H1 (cell line): Measurements from ENCODE around the gene ANKFN1. TPM values are rescaled to one million over a fixed set of nuclear protein-coding genes. Genes with fewer than 3 reads are reported as not detected.

ENCODE experiments used
- CTCF ChIA-PET: fragments of 300-600 bp; sonication (Branson Sonifier 250); formaldehyde crosslinking; loops from one replicate; lab custom pipeline; 2021; ENCODE audit not compliant: partially characterized antibody; lab: Charles Lee
- POLR2A ChIA-PET: fragments of 300-600 bp; sonication (Branson Sonifier 250); formaldehyde crosslinking; loops from one replicate; lab custom pipeline; 2021; ENCODE audit warnings: inconsistent platforms; ENCODE audit not compliant: partially characterized antibody; lab: Charles Lee
- DNase-seq, 2 experiments: peaks; one replicate each; pipeline versions ENCODE4 v3.0.0 to v3.0.0-alpha.2; 2010 to 2022; ENCODE audit warnings: low spot score in 2 of 2, low read depth in 1 of 2, mixed read lengths in 1 of 2
- FAIRE-seq: peaks from 2 replicates; lab custom pipeline; 2011; peaks lifted over from hg19 to GRCh38; lab: Jason Lieb, UNC
- H2AFZ ChIP-seq: 2 replicates; pipeline ENCODE4 v1.8.1; 2012; ENCODE audit warnings: low read length, inconsistent platforms
- H2AK5ac ChIP-seq: 2 replicates; pipeline ENCODE4 v1.6.1; 2013; ENCODE audit warnings: low read depth, low read length
- H2BK120ac ChIP-seq: replicated peaks from 2 replicates; pipeline ENCODE3; 2013; ENCODE audit warnings: low read depth, low read length, inconsistent platforms
- H2BK12ac ChIP-seq: 2 replicates; pipeline ENCODE4 v1.6.1; 2013; ENCODE audit warnings: low read depth, low read length
- H2BK15ac ChIP-seq: 2 replicates; pipeline ENCODE4 v1.6.1; 2013; ENCODE audit warnings: low read length
- H2BK20ac ChIP-seq: 2 replicates; pipeline ENCODE4 v1.6.1; 2013; ENCODE audit warnings: low read length
- H2BK5ac ChIP-seq: 2 replicates; pipeline ENCODE4 v1.6.1; 2013; ENCODE audit warnings: low read depth, low read length
- H3K14ac ChIP-seq: 2 replicates; pipeline ENCODE4 v1.6.1; 2013; ENCODE audit warnings: inconsistent platforms; ENCODE audit not compliant: insufficient read length
- H3K18ac ChIP-seq: 2 replicates; pipeline ENCODE4 v1.6.1; 2013; ENCODE audit warnings: low read length; ENCODE audit errors: extremely low read depth
- H3K23ac ChIP-seq: 2 replicates; pipeline ENCODE4 v1.6.1; 2013; ENCODE audit warnings: inconsistent platforms; ENCODE audit not compliant: insufficient read length
- H3K23me2 ChIP-seq: 2 replicates; pipeline ENCODE4 v1.6.1; 2013; ENCODE audit warnings: low read depth, low read length
- H3K27ac ChIP-seq: 2 replicates; pipeline ENCODE4 v1.6.1; 2011; ENCODE audit warnings: low read depth, low read length, inconsistent platforms
- H3K27me3 ChIP-seq, 4 experiments: replicated peaks in 1 of 4; 1 replicate in 1 of 4; 2 replicates in 3 of 4; pipeline versions ENCODE4 v1.6.1 to v1.8.1; 2011 to 2013; ENCODE audit warnings: low read length in 3 of 4, mild to moderate bottlenecking in 3 of 4, inconsistent platforms in 2 of 4, mixed read lengths in 2 of 4, moderate library complexity in 1 of 4; ENCODE audit not compliant: control insufficient read depth in 3 of 4, insufficient read depth in 3 of 4; ENCODE audit errors: extremely low read depth in 1 of 4
- H3K36me3 ChIP-seq, 4 experiments: 2 replicates each; pipeline versions ENCODE4 v1.6.1 to v1.8.1; 2011 to 2013; ENCODE audit warnings: mild to moderate bottlenecking in 4 of 4, low read length in 3 of 4, moderate library complexity in 2 of 4, control low read depth in 1 of 4, inconsistent platforms in 1 of 4; ENCODE audit not compliant: insufficient read depth in 4 of 4, control insufficient read depth in 2 of 4
- H3K4ac ChIP-seq: replicated peaks from 2 replicates; pipeline ENCODE3; 2013; ENCODE audit warnings: low read length, low read depth, mixed read lengths, inconsistent platforms; ENCODE audit not compliant: insufficient read length
- H3K4me1 ChIP-seq, 4 experiments: replicated peaks in 1 of 4; 1 replicate in 1 of 4; 2 replicates in 3 of 4; pipeline versions ENCODE4 v1.6.1 to v1.8.1; 2011 to 2013; ENCODE audit warnings: low read length in 3 of 4, inconsistent platforms in 2 of 4, mixed read lengths in 1 of 4; ENCODE audit not compliant: insufficient read depth in 4 of 4, control insufficient read depth in 3 of 4
- H3K4me2 ChIP-seq, 2 experiments: 2 replicates each; pipeline versions ENCODE4 v1.6.1 to v1.8.1; 2011 to 2013; ENCODE audit warnings: low read depth in 2 of 2, low read length in 2 of 2, control low read depth in 1 of 2, inconsistent platforms in 1 of 2, mild to moderate bottlenecking in 1 of 2; ENCODE audit not compliant: insufficient read depth in 1 of 2
- H3K4me3 ChIP-seq, 4 experiments: fragments of 200-600, 300-600 bp in 1 of 4; sonication (generic), shearing (Covaris generic), sonication (Bioruptor Twin) in 1 of 4; 2 replicates each; pipeline versions ENCODE4 v1.5.1 to v1.8.1; 2011 to 2016; ENCODE audit warnings: low read length in 4 of 4, low read depth in 3 of 4, control low read depth in 2 of 4, inconsistent platforms in 2 of 4, mild to moderate bottlenecking in 2 of 4, mixed read lengths in 1 of 4, moderate library complexity in 1 of 4; ENCODE audit not compliant: insufficient read depth in 2 of 4; ENCODE audit errors: extremely low read depth in 1 of 4
- H3K56ac ChIP-seq: replicated peaks from 2 replicates; pipeline ENCODE3; 2013; ENCODE audit warnings: low read depth, mild to moderate bottlenecking, mixed read lengths, low read length, inconsistent platforms; ENCODE audit not compliant: insufficient read length
- H3K79me1 ChIP-seq: 2 replicates; pipeline ENCODE4 v1.6.1; 2013; ENCODE audit warnings: low read depth, low read length, control low read depth
- H3K79me2 ChIP-seq, 2 experiments: 2 replicates each; pipeline versions ENCODE4 v1.6.1 to v1.8.1; 2012 to 2013; ENCODE audit warnings: low read length in 2 of 2, mild to moderate bottlenecking in 2 of 2, inconsistent platforms in 1 of 2; ENCODE audit not compliant: insufficient read depth in 2 of 2, control insufficient read depth in 1 of 2
- H3K9ac ChIP-seq, 4 experiments: replicated peaks in 1 of 4; 1 replicate in 1 of 4; 2 replicates in 3 of 4; pipeline versions ENCODE4 v1.6.1 to v1.8.1; 2011 to 2013; ENCODE audit warnings: low read depth in 3 of 4, low read length in 3 of 4, control low read depth in 2 of 4, mild to moderate bottlenecking in 2 of 4, moderate library complexity in 2 of 4, inconsistent platforms in 1 of 4; ENCODE audit errors: extremely low read depth in 1 of 4
- H3K9me3 ChIP-seq, 2 experiments: 2 replicates each; pipeline versions ENCODE4 v1.6.1 to v1.8.1; 2012 to 2013; ENCODE audit warnings: mild to moderate bottlenecking in 2 of 2, moderate library complexity in 2 of 2, control low read depth in 1 of 2, inconsistent platforms in 1 of 2, low read depth in 1 of 2, low read length in 1 of 2, mixed read lengths in 1 of 2; ENCODE audit not compliant: insufficient read depth in 2 of 2
- H4K20me1 ChIP-seq, 2 experiments: replicated peaks in 1 of 2; 2 replicates each; pipeline versions ENCODE3 to v1.8.1; 2011 to 2013; ENCODE audit warnings: inconsistent platforms in 2 of 2, low read length in 2 of 2, mild to moderate bottlenecking in 1 of 2; ENCODE audit not compliant: insufficient read depth in 2 of 2, control insufficient read depth in 1 of 2
- H4K5ac ChIP-seq: 2 replicates; pipeline ENCODE4 v1.6.1; 2013; ENCODE audit warnings: low read length, low read depth, mixed read lengths, inconsistent platforms; ENCODE audit not compliant: insufficient read length
- H4K8ac ChIP-seq: 2 replicates; pipeline ENCODE4 v1.8.0; 2013; ENCODE audit warnings: mild to moderate bottlenecking, moderate library complexity, low read length, inconsistent platforms; ENCODE audit not compliant: insufficient read depth; ENCODE audit errors: extremely low read depth
- H4K91ac ChIP-seq: replicated peaks from 2 replicates; pipeline ENCODE3; 2013; ENCODE audit warnings: low read length, mixed read lengths, inconsistent platforms; ENCODE audit not compliant: insufficient read length
- PHF8 ChIP-seq: fragments of 200-600 bp; sonication (generic); conservative IDR thresholded peaks from 2 replicates; pipeline ENCODE4 v1.7.1; 2012; ENCODE audit warnings: low read depth, mild to moderate bottlenecking, inconsistent platforms, low read length, moderate library complexity
- YY1 ChIP-seq: IDR thresholded peaks from 2 replicates; pipeline ENCODE4 v1.6.1; 2011; ENCODE audit warnings: low read depth, mild to moderate bottlenecking, low read length
- WGBS, 2 experiments: shearing (Covaris generic) in 1 of 2; methylation state at CpG; one replicate each; pipeline versions ENCODE4 v1.1.6 to v1.1.7; 2013 to 2015; ENCODE audit warnings: low lambda C conversion rate in 2 of 2, mixed read lengths in 2 of 2, inconsistent platforms in 1 of 2, low coverage in 1 of 2, missing lambda C conversion rate in 1 of 2; ENCODE audit not compliant: insufficient replicate concordance in 2 of 2, insufficient coverage in 1 of 2, insufficient read length in 1 of 2; ENCODE audit errors: extremely low coverage in 1 of 2, missing lambda C conversion rate in 1 of 2; 5-methylcytosine and 5-hydroxymethylcytosine counted together
- polyA plus RNA-seq, 7 experiments: library from polyadenylated mRNA; depleted of rRNA in 3 of 7; stranded (reverse) in 5 of 7; unstranded in 2 of 7; fragments of >200 nt in 5 of 7; fragments of 200-250 nt in 2 of 7; gene quantifications; 1 replicate in 5 of 7; 2 replicates in 1 of 7; 4 replicates in 1 of 7; pipeline versions ENCODE4 v1.2.1 to v1.2.3, GENCODE V29; 2011 to 2013; ENCODE audit warnings: missing spikeins in 2 of 7, mixed read lengths in 2 of 7
- total RNA-seq: library from RNA; stranded (reverse); fragmentation: NEBNext Ultra II Directional; extraction: Animal tissue kit (Norgen Biotek cat#: 25700); gene quantifications from 2 replicates; pipeline ENCODE4 v1.2.1, GENCODE V29; 2021

Gene ANKFN1
- total and polyA plus RNA-seq, 2 of the 8 experiments (the other 6 are each of a cell fraction or from before 2014, with no cell fraction given), result not detected

DNA sequence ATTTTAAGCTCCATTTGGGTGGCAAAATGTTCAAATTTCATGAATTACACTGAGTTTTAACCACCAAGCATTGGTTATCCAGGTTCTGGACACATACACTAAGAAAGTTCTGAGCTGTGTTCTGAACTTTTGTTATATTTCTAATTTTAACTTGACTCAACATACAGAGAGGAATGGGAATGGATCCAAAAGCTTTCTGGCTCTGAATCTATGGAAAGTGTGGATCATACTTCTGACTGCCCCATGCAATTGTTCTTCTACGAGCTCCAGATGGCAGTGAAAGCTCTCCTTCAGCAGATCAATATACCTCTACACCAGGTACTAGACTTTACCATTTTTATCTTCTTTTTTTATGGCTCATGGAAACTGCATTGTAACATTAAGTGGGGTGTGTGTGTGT, 327.2 kb downstream of the ANKFN1 start:
- POLR2A ChIA-PET, result no interaction called here
- H3K4ac ChIP-seq, result no peak overlapping the region
- no peak for TF ChIP-seq YY1
- no peak for TF ChIP-seq PHF8

More for the DNA sequence above, 327.2 kb downstream of the ANKFN1 start:
- no peak overlapping the region for H3K18ac ChIP-seq
- WGBS, 2 experiments, result 96% methylated on average over 1 of the region's 1 CpG; no CpG with 5 or more reads in 1 of the 2 experiments
- H3K27me3 ChIP-seq, result no peaks in the 10 kb centered on the region
- no peak overlapping the region for H3K27ac ChIP-seq
- H4K5ac ChIP-seq, result no peak overlapping the region
- no peaks in the 10 kb centered on the region for H3K36me3 ChIP-seq
- H3K79me1 ChIP-seq, result no peaks in the 10 kb centered on the region
- H4K20me1 ChIP-seq, result no peaks in the 10 kb centered on the region
- no peaks in the 10 kb centered on the region for H3K79me2 ChIP-seq
- H2BK5ac ChIP-seq, result no peak overlapping the region
- no peak overlapping the region for H2BK20ac ChIP-seq
- H3K4me1 ChIP-seq, result no peaks in the 10 kb centered on the region
- H4K8ac ChIP-seq, result no peak overlapping the region
- H2AK5ac ChIP-seq, result no peak overlapping the region
- DNase-seq (no peak), FAIRE-seq (no peak)
- no peak overlapping the region for H3K23ac ChIP-seq
- no peaks in the 10 kb centered on the region for H3K9me3 ChIP-seq
- H3K14ac ChIP-seq, result no peak overlapping the region
- CTCF ChIA-PET, result interaction anchor here (0.9 to 2.0 kb wide), 10 partner anchors 11 to 470 kb away, joined by 3 to 7 read pairs (median 4); no protein-coding TSS in a partner anchor
- no peaks in the 10 kb centered on the region; the same call in 1 of the 2 replicates for H3K23me2 ChIP-seq
- H2BK12ac ChIP-seq, result no peak overlapping the region
- no peak overlapping the region for H3K9ac ChIP-seq
- no peak overlapping the region for H2BK15ac ChIP-seq
- H3K4me2 ChIP-seq, result no peak overlapping the region
- H3K4me3 ChIP-seq, result no peak overlapping the region
- no peak overlapping the region for H3K56ac ChIP-seq
- H2AFZ ChIP-seq, result no peak overlapping the region
- H2BK120ac ChIP-seq, result no peak overlapping the region
- H4K91ac ChIP-seq, result no peak overlapping the region
